NCI-H345 (cell line): ENCODE data around the gene ATF6B.
A peak's percentile ranks its signal among the peaks of the same experiment; 100 is the strongest.
"Not testable (repeated sequence)": the region's sequence is repeated elsewhere in the genome, so short reads cannot be mapped to it uniquely, and the experiment has no call there.

Experiments used
- DNase-seq: peaks from one replicate; lab custom pipeline; 2025; lab: John Stamatoyannopoulos, UW

Gene ATF6B

GRCh38 chr6:32107406-32107805, 20.6 kb downstream of the ATF6B start:
- no peak for DNase-seq

DNA sequence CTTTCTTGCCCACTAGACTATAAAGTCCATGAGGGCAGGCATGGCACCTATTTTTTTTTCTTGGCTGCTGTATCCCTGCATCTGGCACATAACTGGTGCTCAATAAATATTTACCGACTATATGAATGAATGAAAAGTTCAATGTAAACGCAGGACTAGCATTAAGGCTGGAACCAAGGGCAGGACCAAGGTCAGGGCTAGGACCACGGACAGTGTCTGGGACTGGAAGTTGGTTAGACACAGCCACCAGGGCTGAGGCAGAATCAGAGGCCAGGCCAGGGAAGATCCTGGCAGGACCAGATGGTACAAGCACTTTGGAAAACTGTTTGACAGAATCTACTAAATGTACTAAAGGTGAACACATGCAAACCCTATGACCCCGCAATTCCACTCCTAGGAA, 22.6 kb downstream of the ATF6B start:
- DNase-seq = no peak

DNA sequence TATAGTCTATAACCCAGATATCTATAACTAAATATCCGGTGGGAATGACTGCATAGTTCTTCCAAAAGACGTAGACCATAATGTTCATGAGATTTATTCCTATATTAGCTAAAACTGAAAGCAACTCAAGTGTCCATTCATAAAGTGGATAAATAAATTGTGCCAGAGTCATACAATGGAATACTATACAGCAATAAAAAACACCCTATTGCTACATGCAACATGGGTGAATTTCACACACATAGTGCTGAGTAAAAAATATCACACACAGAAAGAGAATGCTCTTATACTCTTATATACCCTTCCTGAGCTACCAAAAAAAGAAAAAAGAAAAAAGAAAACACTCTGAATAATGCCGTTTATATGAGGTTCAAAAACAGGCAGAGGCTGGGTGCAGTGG, 25.8 kb downstream of the ATF6B start:
- no peak for DNase-seq

DNA sequence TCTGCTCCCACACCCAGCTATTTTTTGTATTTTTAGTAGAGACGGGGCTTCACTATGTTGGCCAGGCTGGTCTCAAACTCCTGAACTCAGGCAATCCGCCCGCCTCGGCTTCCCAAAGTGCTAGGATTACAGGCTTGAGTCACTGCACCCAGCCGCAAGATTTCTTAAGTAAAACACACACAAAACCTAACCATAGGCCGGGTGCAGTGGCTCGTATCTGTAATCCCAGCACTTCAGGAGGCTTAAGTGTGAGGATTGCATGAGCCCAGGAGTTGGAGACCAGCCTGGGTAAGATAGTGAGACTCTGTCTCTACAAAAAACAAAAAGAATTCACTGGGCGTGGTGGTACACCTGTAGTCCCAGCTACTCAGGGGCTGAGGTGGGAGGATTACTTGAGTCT, 27.8 kb downstream of the ATF6B start:
- not testable (repeated sequence) for DNase-seq

DNA sequence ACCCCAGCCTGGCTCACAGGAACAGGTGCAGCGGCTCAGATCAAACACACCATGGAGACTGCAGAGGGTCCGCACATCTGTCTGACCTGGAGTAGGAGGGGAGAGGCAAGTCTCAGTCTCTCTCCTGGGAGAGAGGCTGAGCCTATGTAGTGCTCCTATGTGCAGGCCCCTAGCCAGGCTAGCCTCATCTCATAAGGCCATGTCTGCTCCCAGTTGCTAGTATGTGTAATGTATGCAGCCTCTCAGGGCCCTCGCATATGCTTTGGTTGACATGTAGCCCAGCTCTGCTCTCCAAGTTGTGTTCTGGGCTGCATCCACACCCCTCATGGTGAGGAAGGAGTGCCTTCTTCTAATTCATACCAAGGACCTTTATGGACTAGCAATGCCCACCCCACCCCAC, 30.7 kb downstream of the ATF6B start:
- DNase-seq = no peak

DNA sequence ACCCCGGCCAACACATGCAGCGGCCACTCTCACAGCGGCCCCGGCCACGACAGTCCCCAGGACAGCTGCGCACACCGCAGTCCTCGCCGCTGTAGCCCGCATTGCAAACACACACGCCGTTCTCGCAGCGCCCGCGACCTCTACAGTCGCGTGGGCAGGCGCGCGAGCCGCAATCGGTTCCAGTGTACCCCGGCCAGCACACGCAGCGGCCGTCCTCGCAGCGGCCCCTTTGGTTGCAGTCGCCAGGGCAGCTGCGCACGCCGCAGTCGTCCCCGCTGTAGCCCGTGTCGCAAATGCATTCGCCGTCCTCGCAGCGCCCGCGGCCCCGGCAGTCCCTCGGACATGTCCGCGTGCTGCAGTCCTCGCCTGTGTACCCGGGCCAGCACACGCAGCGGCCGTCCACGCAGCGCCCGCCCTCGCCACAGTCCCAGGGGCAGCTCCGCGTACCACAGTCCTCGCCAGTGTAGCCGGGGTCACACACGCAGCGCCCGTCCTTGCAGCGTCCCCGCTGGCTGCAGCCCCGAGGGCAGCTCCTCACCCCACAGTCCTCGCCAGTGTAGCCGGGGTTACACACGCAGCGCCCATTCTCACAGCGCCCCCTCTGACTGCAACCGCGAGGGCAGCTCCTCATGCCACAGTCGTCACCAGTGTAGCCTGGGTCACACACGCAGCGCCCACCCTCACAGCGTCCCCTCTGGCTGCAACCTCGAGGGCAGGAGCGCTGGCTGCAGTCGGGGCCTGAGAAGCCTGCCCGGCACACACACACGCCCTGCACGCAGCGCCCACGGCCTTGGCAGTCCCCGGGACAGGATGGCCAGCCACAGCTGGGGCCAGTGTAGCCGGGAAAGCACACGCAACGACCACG, 31.4 kb downstream of the ATF6B start:
- DNase-seq = no peak

GRCh38 chr6:32096087-32096393, 32.0 kb downstream of the ATF6B start:
- DNase-seq = no peak

GRCh38 chr6:32095338-32096086, 32.5 kb downstream of the ATF6B start:
- no peak for DNase-seq

- no peak for DNase-seq
Observed at GRCh38 chr6:32092760-32093497, 35.1 kb downstream of the ATF6B start.

GRCh38 chr6:32089082-32089828, 38.8 kb downstream of the ATF6B start:
- no peak for DNase-seq

GRCh38 chr6:32088487-32089049, 39.5 kb downstream of the ATF6B start:
- no peak for DNase-seq

GRCh38 chr6:32087574-32088486, 40.2 kb downstream of the ATF6B start:
- peak; percentile 9 for DNase-seq

DNA sequence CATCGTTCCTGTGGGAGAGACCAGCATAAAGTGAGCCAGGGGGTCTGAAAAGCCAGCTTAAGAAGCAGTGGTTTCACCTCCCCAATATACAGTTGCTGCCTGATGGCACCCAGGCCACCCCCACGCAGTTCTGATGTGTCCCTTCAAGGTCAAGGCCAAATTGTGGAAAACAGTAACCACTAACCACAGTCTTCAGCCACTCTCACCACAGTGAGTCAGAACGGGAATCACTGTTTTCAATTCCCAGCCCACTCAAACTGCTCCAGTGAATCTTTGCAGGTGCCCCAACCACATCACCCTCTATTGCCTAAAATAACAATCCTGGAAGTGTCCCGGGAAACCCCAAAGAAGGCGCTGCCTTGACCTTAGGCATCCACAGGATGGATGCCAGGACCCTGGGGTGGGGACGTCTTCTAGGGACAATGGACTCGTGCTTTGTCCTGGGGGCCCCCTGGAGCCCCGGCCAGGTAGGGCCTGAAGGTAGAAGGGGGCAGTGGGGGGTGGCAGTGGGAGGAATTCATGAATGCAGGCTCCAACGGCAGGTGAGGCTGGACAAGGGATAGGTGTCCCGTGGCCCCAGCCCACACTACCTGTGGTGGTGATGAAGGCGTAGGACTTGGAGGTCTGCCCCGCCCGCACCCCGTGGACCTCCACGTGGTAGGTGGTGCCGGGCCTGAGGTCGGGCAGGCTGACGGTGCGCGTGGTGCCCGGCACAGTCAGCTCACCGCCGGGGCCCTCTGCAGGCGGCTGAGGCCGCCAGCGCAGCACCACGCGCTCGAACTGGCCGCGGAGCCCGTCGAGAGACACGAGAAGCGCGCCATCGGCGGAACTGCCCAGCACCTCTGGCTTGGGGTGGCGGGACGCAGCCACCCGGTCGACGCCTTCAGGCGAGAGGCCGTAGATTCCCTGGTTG, 41.1 kb downstream of the ATF6B start:
- DNase-seq = no peak

DNA sequence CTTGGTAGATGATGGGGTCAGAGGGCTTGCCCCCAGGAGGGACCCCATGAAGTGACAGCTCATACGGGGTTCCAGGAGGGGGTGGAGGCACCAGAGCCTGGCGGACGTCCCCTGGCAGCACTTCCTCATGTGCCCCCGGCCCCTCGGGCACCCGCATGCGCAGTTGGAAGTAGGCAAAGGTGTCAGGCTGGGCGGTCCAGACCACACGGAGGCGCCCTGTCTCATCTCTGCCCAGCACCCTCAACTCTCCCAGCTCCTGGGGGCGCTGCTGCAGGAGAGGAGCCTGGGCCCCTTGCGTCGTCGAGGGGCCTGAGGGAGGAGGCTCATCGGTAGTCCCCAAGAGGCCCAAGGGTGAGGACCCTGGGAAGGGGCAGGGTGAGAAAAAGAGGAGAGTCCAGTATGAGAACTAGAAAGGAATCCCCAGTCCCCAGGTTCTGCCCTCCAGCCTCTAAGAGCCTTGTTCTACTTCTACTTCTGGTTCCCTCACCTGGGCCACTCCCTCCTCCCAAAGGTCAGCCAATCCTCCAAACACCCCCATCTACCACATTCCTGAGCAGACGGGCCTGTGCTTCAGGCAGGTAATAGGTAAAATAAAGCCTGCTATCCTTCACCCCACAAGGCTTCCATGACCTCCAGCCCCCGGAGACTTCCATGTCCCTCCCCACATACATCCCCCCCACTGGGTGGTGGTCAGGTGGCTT, 42.1 kb downstream of the ATF6B start:
- no peak for DNase-seq

DNA sequence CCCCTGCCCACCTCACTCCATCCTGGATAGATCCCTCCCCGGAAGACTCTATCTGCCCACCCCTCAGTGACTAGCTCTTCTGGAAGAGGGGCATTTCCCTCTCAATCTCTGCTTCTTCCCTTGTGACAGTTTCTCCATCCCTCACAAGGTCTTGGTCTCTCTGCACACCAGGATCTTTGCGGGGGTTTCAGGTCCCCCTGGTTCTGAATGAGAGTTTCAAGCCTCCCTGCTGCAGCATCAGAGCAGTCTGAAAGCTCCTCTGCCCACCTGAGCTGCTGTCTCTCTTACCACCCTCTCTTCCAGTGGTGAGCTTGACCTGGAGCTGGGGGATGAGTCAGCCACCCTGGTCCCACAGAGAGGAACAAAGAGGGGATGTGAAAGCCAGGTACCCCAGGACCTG, 43.3 kb downstream of the ATF6B start:
- no peak for DNase-seq

GRCh38 chr6:32083812-32084768, 44.0 kb downstream of the ATF6B start:
- DNase-seq = no peak

- no peak for DNase-seq
Observed at GRCh38 chr6:32082935-32083334, 45.1 kb downstream of the ATF6B start.

DNA sequence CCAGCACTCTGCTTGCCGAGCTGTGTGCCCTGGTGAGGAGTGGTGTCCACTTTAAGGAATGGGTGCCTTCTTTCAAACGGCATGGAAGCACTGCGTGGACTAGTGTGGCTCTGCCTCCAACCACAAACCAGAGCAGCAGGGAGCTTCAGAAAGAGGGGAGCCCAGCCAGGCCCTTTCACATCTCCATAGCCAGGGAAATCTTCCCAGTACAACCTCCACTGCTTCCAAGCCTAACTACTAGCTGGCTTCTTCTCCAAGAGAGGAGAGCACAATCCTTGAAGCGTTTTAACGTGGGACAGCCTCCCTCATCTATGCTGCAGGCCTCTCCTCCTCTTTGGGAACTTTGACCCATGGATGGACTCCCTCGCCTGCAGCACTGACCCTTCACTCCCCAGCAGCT, 45.6 kb downstream of the ATF6B start:
- DNase-seq = no peak
